HepG2 (cell line): ENCODE data around the gene CEBPB. TPM values are rescaled to one million over a fixed set of nuclear protein-coding genes. Genes with fewer than 3 reads are reported as not detected.

Source experiments
- ELF3 ChIP-seq: IDR thresholded peaks from 2 replicates; pipeline ENCODE4 v1.6.1; 2016; ENCODE audit warnings: missing genetic modification reagents, missing compliant biosample characterization
- MED13 ChIP-seq: sonication (generic); formaldehyde crosslinking; IDR thresholded peaks from 2 replicates; pipeline ENCODE4 v1.5.0; 2020; ENCODE audit warnings: missing genetic modification reagents
- SOX13 ChIP-seq, 3 experiments: fragments of 450-650 bp in 1 of 3; sonication (generic) in 1 of 3; formaldehyde crosslinking in 1 of 3; IDR thresholded peaks in 2 of 3; conservative IDR thresholded peaks in 1 of 3; 2 replicates each; pipeline versions ENCODE4 v1.5.0 to v1.6.1; 2016 to 2020; ENCODE audit warnings: antibody characterized with exemption in 1 of 3, mild to moderate bottlenecking in 1 of 3, missing compliant biosample characterization in 1 of 3, missing genetic modification reagents in 1 of 3, moderate library complexity in 1 of 3
- TAF1 ChIP-seq: sonication (generic); formaldehyde crosslinking; IDR thresholded peaks from 2 replicates; pipeline ENCODE4 v1.4.0; 2020; ENCODE audit warnings: missing genetic modification reagents
- XRCC5 ChIP-seq: fragments of 200-400 bp; formaldehyde crosslinking; optimal IDR thresholded peaks from 2 replicates; pipeline ENCODE3; 2017; ENCODE audit warnings: mild to moderate bottlenecking, low read length
- ZNF343 ChIP-seq: sonication (generic); formaldehyde crosslinking; IDR thresholded peaks from 2 replicates; pipeline ENCODE4 v1.4.0; 2020; ENCODE audit warnings: mild to moderate bottlenecking, missing genetic modification reagents
- ZNF543 ChIP-seq: sonication (generic); formaldehyde crosslinking; IDR thresholded peaks from 2 replicates; pipeline ENCODE4 v1.4.0; 2020; ENCODE audit warnings: mild to moderate bottlenecking, missing genetic modification reagents
- ZSCAN31 ChIP-seq: sonication (generic); formaldehyde crosslinking; IDR thresholded peaks from 2 replicates; pipeline ENCODE4 v1.5.0; 2020; ENCODE audit warnings: low read depth, mild to moderate bottlenecking, missing genetic modification reagents
- polyA plus RNA-seq, 8 experiments: library from polyadenylated mRNA; depleted of rRNA in 3 of 8; stranded (reverse) in 7 of 8; unstranded in 1 of 8; fragments of >200 nt; fragmentation: Illumina TruSeq in 4 of 8; extraction: Trizol in 4 of 8; gene quantifications; 2 replicates each; pipeline versions ENCODE4 v1.2.1 to v1.2.3, GENCODE V29; 2011 to 2016; ENCODE audit warnings: low read depth in 4 of 8, missing spikeins in 1 of 8, mixed read lengths in 1 of 8; ENCODE audit not compliant: insufficient read depth in 1 of 8
- total RNA-seq, 5 experiments: library from RNA; depleted of rRNA; stranded (reverse); fragments of >200 nt; fragmentation: Illumina TruSeq; extraction: Trizol; gene quantifications; 2 replicates each; pipeline ENCODE4 v1.2.3, GENCODE V29; 2016; ENCODE audit warnings: low read depth in 1 of 5
- TF ChIP-seq, protein P1 (sequence below): sonication (generic); formaldehyde crosslinking; IDR thresholded peaks from 2 replicates; pipeline ENCODE4 v1.4.0; 2020; ENCODE audit warnings: missing genetic modification reagents
- TF ChIP-seq, protein P2 (sequence below): sonication (generic); formaldehyde crosslinking; IDR thresholded peaks from 2 replicates; pipeline ENCODE4 v1.8.1; 2023; ENCODE audit warnings: missing genetic modification reagents, inconsistent platforms, borderline replicate concordance
- TF ChIP-seq, protein P3 (sequence below): sonication (generic); formaldehyde crosslinking; IDR thresholded peaks from 2 replicates; pipeline ENCODE4 v1.4.0; 2020; ENCODE audit warnings: missing genetic modification reagents
- TF ChIP-seq, protein P4 (sequence below): sonication (generic); formaldehyde crosslinking; IDR thresholded peaks from 2 replicates; pipeline ENCODE4 v1.4.0; 2020; ENCODE audit warnings: missing genetic modification reagents
- TF ChIP-seq, protein P5 (sequence below): sonication (generic); formaldehyde crosslinking; IDR thresholded peaks from 2 replicates; pipeline ENCODE4 v1.8.0; 2022; ENCODE audit warnings: missing genetic modification reagents, mild to moderate bottlenecking, moderate library complexity, borderline replicate concordance

Gene CEBPB
- total and polyA plus RNA-seq, 2 of the 13 experiments (the other 11 are each of a cell fraction or from before 2014, with no cell fraction given) = 18.5 to 28.2 TPM

DNA sequence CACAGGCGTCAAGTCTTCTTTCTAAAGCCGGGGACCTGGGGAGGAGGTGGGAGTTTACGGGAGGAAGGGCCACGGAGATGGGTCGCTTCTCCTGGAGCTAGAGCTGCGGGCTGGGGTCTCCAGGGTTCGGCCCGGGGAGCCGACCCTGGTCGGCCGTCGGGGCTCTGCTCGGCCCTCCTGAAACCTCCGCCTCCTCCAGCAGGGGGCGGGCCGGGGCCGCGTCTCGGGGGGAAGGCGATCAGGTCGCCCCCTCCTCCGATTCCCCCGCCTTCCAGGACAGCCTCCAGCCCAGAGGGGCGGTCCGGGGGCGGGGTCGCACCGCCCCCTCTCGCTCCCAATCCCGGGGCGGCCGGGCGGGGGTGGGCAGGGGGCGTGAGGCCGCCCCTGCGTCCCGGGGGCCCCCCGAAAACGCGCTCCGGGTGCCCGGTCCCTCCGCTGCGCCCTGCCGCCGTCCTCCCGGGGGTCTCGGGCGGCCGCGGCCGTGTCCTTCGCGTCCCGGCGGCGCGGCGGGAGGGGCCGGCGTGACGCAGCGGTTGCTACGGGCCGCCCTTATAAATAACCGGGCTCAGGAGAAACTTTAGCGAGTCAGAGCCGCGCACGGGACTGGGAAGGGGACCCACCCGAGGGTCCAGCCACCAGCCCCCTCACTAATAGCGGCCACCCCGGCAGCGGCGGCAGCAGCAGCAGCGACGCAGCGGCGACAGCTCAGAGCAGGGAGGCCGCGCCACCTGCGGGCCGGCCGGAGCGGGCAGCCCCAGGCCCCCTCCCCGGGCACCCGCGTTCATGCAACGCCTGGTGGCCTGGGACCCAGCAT lies at the start of gene CEBPB (continued):
- TF ChIP-seq, protein P1, sequence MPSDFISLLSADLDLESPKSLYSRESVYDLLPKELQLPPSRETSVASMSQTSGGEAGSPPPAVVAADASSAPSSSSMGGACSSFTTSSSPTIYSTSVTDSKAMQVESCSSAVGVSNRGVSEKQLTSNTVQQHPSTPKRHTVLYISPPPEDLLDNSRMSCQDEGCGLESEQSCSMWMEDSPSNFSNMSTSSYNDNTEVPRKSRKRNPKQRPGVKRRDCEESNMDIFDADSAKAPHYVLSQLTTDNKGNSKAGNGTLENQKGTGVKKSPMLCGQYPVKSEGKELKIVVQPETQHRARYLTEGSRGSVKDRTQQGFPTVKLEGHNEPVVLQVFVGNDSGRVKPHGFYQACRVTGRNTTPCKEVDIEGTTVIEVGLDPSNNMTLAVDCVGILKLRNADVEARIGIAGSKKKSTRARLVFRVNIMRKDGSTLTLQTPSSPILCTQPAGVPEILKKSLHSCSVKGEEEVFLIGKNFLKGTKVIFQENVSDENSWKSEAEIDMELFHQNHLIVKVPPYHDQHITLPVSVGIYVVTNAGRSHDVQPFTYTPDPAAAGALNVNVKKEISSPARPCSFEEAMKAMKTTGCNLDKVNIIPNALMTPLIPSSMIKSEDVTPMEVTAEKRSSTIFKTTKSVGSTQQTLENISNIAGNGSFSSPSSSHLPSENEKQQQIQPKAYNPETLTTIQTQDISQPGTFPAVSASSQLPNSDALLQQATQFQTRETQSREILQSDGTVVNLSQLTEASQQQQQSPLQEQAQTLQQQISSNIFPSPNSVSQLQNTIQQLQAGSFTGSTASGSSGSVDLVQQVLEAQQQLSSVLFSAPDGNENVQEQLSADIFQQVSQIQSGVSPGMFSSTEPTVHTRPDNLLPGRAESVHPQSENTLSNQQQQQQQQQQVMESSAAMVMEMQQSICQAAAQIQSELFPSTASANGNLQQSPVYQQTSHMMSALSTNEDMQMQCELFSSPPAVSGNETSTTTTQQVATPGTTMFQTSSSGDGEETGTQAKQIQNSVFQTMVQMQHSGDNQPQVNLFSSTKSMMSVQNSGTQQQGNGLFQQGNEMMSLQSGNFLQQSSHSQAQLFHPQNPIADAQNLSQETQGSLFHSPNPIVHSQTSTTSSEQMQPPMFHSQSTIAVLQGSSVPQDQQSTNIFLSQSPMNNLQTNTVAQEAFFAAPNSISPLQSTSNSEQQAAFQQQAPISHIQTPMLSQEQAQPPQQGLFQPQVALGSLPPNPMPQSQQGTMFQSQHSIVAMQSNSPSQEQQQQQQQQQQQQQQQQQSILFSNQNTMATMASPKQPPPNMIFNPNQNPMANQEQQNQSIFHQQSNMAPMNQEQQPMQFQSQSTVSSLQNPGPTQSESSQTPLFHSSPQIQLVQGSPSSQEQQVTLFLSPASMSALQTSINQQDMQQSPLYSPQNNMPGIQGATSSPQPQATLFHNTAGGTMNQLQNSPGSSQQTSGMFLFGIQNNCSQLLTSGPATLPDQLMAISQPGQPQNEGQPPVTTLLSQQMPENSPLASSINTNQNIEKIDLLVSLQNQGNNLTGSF (CRISPR knock-in tag) = peak; percentile 90
- TF ChIP-seq ZSCAN31 = peak; percentile 94
- peak; percentile 83 for TF ChIP-seq MED13 (CRISPR knock-in tag)
- TF ChIP-seq, protein P2, sequence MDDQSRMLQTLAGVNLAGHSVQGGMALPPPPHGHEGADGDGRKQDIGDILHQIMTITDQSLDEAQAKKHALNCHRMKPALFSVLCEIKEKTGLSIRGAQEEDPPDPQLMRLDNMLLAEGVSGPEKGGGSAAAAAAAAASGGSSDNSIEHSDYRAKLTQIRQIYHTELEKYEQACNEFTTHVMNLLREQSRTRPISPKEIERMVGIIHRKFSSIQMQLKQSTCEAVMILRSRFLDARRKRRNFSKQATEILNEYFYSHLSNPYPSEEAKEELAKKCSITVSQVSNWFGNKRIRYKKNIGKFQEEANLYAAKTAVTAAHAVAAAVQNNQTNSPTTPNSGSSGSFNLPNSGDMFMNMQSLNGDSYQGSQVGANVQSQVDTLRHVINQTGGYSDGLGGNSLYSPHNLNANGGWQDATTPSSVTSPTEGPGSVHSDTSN (CRISPR knock-in tag) = peak; percentile 92; the same call in 1 of the 2 replicates
- TF ChIP-seq ZNF343 = peak; percentile 13
- peak; percentile 80 for TF ChIP-seq ELF3 (CRISPR knock-in tag)
- peak; percentile 98 for TF ChIP-seq TAF1 (CRISPR knock-in tag)
- TF ChIP-seq, protein P3, sequence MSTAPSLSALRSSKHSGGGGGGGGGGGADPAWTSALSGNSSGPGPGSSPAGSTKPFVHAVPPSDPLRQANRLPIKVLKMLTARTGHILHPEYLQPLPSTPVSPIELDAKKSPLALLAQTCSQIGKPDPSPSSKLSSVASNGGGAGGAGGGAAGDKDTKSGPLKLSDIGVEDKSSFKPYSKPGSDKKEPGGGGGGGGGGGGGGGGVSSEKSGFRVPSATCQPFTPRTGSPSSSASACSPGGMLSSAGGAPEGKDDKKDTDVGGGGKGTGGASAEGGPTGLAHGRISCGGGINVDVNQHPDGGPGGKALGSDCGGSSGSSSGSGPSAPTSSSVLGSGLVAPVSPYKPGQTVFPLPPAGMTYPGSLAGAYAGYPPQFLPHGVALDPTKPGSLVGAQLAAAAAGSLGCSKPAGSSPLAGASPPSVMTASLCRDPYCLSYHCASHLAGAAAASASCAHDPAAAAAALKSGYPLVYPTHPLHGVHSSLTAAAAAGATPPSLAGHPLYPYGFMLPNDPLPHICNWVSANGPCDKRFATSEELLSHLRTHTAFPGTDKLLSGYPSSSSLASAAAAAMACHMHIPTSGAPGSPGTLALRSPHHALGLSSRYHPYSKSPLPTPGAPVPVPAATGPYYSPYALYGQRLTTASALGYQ = no peak; the same call in 1 of the 2 replicates
- peak; percentile 87 for TF ChIP-seq XRCC5
- TF ChIP-seq, protein P4, sequence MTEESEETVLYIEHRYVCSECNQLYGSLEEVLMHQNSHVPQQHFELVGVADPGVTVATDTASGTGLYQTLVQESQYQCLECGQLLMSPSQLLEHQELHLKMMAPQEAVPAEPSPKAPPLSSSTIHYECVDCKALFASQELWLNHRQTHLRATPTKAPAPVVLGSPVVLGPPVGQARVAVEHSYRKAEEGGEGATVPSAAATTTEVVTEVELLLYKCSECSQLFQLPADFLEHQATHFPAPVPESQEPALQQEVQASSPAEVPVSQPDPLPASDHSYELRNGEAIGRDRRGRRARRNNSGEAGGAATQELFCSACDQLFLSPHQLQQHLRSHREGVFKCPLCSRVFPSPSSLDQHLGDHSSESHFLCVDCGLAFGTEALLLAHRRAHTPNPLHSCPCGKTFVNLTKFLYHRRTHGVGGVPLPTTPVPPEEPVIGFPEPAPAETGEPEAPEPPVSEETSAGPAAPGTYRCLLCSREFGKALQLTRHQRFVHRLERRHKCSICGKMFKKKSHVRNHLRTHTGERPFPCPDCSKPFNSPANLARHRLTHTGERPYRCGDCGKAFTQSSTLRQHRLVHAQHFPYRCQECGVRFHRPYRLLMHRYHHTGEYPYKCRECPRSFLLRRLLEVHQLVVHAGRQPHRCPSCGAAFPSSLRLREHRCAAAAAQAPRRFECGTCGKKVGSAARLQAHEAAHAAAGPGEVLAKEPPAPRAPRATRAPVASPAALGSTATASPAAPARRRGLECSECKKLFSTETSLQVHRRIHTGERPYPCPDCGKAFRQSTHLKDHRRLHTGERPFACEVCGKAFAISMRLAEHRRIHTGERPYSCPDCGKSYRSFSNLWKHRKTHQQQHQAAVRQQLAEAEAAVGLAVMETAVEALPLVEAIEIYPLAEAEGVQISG (CRISPR knock-in tag) = peak; percentile 90
- TF ChIP-seq, protein P5, sequence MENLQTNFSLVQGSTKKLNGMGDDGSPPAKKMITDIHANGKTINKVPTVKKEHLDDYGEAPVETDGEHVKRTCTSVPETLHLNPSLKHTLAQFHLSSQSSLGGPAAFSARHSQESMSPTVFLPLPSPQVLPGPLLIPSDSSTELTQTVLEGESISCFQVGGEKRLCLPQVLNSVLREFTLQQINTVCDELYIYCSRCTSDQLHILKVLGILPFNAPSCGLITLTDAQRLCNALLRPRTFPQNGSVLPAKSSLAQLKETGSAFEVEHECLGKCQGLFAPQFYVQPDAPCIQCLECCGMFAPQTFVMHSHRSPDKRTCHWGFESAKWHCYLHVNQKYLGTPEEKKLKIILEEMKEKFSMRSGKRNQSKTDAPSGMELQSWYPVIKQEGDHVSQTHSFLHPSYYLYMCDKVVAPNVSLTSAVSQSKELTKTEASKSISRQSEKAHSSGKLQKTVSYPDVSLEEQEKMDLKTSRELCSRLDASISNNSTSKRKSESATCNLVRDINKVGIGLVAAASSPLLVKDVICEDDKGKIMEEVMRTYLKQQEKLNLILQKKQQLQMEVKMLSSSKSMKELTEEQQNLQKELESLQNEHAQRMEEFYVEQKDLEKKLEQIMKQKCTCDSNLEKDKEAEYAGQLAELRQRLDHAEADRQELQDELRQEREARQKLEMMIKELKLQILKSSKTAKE (CRISPR knock-in tag) = no peak; the same call in none of the 2 replicates
- peak; percentile 84 for TF ChIP-seq SOX13 (IDR thresholded peaks at IDR 0.05)
- peak; percentile 55 to 65; a peak in 2 of 4 replicates for TF ChIP-seq SOX13 (CRISPR knock-in tag; conservative IDR thresholded peaks at IDR 0.05 in 1 of 2, IDR thresholded peaks at IDR 0.05 in 1 of 2)
- TF ChIP-seq ZNF543 (CRISPR knock-in tag) = peak; percentile 60
